HG03558 (cell line): Measurements from ENCODE around the gene TMEM135.
"Not testable (repeated sequence)": the region's sequence is repeated elsewhere in the genome, so short reads cannot be mapped to it uniquely, and the experiment has no call there.

ENCODE experiments used
- ATAC-seq: cut with Tn5 transposase; IDR thresholded peaks from one replicate; pipeline ENCODE4 v1.9.1; 2021; ENCODE audit warnings: moderate number of reproducible peaks; ENCODE audit not compliant: unreplicated experiment; ENCODE audit errors: extremely low read depth

Gene TMEM135

DNA sequence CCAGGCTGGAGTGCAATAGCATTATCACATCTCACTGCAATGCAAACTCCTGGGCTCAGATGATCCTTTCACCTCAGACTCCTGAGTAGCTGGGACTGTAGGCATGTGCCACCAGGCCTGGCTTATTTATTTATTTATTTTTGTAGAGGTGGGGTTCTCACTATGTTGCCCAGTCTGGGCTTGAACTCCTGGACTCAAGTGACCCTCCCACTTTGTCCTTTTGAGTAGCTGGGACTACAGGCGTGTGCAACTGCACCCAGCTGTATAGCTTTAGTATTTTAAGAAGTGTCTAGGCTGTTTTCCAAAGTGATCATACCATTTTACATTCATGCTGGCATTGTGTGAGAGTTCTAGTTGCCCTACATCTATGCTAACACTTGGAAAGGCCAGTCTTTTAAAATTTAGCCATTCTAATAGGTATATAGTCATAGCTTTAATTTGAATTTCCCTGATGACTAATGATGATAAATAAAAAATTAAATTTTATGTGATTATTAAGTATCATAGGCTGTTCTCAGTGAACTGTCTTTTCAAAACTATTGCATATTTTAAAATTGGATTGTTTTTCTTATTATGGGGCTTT is 96.9 kb downstream of the TMEM135 start:
- no peak for ATAC-seq

DNA sequence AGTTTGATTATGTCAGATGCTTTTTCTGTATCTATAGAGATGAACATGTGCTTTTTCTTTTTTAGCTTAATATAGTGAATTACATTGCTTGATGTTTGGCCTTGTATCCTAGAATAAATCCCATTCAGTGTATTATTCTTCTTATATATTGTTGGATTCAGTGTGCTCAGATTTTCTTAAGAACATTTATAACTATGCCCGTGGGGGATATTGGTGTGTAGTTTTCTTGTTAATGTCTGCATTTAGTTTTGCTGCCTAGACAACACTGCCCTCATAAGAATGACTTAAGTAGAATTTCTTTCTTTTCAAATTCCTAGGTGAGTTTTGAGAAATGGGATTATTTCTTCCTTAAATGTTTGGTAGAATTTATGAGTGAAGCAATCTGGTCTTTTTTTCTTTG is 98.5 kb downstream of the TMEM135 start:
- no peak for ATAC-seq

DNA sequence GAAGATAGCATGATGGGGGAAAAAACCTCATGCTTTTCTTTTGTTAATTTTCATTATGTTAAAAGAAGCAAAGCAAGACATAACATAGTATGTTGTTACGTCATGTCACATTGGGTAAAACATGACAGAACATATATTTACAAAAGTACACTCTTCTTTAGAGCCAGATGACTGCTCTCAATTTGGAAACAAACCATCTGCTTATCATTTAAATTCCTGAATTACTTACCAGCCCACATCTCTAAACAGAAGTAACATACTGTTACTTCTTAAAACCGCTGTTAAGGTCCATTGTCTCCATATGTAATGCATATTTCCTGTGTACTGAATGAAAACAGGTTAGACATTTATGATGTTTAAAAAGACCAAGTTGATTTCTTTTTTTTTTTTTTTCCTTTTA is 100.0 kb downstream of the TMEM135 start:
- ATAC-seq, result no peak

DNA sequence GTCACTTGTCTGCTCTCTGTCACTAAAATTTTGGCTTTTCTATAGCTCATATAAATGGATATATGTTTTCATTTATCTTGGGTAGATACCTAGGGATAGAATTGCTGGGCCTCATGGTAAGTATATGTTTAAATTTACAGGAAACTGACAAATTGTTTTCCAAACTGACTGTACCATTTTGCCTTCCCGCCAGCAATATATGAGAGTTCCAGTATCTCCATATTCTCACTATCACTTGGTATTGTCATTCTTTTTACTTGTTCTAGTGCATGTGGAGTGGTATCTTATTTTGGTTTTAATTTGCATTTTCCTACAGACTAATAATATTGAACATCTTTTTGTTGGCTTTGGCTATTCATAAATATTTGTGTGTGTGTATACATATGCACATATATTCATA is 101.7 kb downstream of the TMEM135 start:
- no peak for ATAC-seq

DNA sequence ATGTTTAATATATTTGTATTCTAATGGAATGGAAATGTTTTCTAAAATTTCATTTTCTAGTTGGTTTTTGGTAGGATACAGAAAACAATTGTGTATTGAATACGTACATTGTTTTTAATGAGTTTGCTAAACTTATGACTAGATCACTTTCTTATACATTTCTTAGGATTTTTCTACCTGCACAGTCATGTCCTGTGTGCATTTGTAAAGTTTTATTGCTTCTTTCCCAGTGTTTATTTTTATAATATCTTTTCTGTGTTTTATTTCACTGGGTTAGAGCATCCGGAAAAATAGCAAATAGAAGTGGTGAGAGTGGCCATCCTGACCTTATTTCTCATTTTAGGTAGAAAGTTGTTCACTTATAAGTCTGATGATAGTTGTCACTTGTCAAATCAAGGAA is 103.6 kb downstream of the TMEM135 start:
- no peak for ATAC-seq

DNA sequence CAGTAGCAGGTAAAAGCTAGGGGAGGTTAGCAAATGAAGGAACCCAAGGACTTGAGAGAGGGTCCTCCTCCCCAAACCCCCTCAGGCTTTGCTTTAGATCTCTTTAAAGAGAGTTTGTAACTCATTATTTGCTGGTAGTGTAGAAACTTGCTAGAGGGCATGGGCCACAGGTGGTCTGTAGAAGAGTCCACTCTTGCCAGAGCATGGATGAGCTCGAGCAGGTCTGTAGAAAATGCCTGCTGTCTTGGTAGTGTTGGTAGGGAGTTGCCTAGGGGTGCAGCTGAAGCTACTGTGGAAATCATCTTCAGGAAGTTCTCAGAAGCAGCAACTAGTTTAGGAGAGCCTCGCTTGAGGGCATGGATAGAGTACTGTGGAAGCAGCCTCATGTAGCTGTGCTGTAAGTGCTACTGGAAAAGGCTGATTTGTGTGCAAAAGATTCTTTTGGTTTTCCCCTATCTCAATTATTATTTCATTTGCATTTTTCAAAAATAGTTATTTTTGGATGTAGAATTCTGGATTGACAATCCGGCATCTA is 104.3 kb downstream of the TMEM135 start:
- no peak for ATAC-seq

DNA sequence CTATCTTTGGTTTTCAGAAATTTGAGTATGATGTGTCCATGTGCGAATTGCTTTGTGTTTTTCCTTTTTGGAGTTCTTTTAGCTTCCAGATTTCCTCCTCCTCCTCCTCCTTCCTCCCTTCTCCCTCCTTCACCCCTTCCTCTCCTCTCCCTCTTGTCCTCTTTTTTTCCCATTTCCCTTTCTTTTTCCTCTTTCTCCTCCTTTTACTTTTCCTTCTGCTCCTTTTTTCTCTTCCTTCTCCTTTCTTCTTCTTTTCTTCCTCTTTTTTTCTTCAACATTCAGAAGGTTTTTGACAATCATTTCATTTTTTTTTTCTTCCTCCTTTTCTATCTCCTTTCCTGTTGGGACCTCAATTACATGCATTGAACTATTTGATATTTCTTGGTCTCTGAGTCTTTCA is 104.9 kb downstream of the TMEM135 start:
- ATAC-seq, result no peak

DNA sequence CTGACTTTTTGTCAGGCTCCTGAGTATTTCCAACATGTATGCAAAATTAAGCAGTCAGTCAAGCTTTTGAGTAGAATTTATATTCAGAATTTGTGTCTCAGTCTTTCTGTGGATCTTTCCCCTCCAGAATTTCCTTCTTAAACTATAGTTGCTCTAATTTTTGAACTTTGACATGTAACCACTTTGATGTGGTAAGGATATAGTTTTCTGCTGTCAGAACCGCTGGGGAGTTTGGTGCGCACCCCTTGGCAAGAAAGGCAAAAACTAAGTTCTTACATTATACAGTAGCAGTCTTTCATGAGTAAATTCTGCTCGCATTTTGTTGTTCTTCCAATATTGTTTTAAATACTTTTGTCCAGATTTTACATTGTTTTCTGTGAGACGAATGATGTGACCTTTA is 105.9 kb downstream of the TMEM135 start:
- ATAC-seq, result no peak

DNA sequence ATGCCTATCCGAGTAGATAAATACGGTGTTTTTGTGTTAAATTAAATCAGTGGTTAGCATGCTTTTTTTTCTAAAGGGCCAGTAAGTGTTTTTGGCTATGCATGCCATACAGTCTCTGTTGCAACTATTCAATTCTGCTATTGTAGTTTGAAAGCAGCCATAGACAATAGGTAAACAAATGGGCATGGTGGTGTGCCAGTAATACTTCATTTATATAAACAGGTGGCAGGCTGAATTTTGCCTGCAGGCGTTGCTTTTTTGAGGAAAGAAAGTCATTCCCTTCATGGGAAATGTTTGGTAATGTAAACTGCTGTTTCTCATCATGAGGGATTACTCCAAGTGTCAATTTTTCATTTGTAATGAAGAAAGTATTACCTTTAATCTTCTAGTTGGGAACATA is 106.5 kb downstream of the TMEM135 start:
- ATAC-seq, result no peak

DNA sequence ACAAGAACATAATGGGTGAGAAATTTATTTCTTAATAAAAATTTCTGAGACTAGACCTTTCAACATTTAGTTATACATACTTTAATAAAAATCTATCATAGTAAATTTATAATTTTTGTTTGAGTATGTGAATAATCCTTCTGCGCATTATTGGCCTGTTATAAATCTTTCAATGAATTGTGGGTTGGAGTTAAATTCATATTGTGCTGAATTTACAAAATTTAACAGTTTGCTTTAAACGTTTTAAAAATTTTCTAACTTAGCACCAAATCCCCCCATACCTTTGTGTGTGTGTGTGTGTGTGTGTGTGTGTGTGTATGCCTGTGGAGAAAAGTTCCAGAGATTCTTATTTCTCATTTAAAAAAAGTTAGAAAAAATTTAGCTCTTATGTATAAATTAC is 111.0 kb downstream of the TMEM135 start:
- no peak for ATAC-seq

DNA sequence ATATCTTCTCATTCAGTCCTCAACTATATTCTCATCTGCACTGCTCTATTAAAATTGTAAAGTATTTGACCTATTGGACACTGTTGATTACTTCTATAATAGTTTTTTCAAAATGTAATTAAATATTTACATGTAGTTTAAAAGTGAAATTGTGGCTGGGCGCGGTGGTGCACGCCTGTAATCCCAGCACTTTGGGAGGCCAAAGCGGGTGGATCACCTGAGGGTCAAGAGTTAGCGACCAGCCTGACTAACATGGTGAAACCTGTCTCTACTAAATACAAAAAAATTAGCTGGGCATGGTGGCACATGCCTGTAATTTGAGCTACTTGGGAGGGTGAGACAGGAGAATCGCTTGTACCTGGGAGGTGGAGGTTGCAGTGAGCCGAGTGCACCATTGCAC is 112.0 kb downstream of the TMEM135 start:
- not testable (repeated sequence) for ATAC-seq

DNA sequence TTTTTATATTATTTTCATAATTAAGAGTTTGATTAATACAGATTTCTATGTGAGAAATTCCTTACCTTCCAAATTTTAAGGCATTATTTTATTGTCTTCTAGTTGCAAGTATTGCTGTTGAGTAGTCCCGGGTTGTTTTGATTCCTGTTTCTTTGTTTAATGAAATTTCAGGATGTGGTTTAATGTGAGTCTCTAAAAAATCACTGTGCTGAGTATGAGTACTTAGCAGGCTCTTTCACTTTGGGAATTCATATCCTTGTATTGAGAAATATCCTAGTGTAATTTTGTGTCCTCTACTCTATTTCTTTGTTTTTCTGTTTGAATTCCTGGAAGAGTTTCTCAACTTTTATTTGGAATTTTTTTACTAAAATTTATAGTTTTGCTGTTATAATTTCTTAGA is 113.2 kb downstream of the TMEM135 start:
- ATAC-seq, result no peak

DNA sequence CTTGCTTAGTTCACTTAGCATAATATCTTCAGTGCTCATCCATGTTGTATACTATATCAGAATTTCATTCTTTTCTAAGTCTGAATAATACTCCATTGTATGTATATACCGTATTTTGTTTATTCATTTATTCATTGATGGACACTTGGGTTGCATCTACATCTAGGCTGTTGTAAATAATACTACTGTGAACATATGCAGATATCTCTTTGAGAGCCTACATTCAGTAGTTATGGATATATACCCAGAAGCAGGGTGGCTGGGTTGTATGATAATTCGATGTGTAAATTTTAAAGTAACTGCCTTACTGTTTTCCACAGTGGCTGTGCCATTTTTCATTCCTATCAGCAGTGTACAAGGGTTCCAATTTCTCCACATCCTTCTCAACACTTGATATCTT is 116.5 kb downstream of the TMEM135 start:
- no peak for ATAC-seq

DNA sequence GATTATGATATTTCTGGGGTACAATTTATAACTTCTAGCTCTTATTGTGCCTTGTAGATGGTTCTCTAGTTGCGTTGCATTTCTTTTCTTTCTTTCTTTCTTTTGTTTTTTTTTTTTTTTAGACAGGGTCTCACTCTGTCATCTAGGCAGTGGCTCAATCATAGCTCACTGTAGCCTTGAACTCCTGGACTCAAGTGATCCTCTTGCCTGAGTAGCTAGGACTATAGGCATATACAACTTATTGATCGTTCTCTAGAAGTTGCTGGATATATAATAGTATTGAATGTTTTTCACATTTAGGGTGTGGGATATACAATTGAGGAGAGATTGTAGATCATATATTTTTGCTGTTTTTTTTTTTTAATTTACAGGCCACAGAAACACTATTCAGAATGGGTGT is 119.2 kb downstream of the TMEM135 start:
- no peak for ATAC-seq

DNA sequence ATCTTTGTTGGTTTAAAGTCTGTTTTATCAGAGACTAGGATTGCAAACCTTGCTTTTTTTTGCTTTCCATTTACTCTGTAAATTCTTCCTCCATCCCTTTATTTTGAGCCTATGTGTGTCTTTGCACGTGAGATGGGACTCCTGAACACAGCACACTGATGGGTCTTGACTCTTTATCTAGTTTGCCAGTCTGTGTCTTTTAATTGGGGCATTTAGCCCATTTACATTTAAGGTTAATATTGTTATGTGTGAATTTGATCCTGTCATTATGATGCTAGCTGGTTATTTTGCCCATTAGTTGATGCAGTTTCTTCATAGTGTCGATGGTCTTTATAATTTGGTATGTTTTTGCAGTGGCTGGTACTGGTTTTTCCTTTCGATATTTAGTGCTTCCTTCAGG is 131.3 kb downstream of the TMEM135 start:
- ATAC-seq, result not testable (repeated sequence)

DNA sequence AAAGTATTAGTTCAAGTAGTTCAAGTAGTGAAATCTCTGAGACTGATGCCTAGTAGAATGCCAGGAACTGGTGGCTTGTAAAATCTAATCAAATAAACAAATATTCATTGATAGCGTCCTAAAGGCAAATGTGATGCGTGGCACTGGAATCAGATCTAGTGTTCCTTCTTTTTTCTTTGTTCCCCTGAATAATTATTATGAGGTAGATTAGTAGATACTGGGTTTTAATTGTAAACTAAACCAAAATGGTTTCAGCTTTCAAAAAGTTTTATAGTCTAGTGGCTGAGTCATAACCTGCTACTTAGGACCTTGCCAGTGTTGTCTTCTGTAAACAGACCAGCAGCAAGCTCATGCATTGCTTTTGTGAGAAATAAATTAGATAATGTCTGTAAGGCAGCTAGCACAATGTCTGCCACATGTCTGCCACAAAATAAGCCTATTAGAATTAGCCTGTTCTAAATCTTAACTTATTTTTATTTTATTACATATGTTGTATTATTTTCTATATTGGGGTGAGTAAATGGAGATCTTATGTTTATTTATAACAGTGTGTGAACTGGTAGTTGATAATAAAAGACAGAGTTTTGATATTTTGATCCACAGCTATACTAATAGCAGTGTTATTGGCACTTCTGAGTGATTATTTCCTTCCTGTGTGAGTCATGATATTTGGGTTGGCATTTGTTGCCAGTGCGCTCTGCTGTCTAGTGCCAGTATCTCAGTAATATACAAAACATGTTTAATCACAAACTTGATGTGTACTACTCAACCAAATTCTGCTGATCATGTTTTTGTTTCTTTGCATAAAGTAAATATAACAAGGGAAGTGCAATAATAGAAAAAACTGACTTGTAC is 135.7 kb downstream of the TMEM135 start:
- no peak for ATAC-seq

DNA sequence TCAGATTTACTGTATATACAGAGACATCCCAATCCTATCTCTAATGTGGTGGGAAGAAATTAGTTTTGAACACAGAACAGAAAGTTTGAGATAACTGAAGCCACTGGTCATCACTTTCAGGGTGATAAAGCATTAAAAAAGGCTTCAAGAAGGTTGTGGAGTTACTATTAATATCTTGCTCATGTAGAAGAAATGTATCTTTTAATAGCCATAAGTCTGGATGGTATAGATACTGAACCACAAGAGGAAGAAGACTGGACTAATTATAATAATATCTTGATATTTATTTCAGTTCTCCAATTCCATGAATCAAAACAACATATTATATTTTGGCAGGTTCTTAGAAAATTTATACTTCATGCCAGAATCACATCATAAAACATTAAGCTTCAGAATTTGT is 137.1 kb downstream of the TMEM135 start:
- ATAC-seq, result no peak

DNA sequence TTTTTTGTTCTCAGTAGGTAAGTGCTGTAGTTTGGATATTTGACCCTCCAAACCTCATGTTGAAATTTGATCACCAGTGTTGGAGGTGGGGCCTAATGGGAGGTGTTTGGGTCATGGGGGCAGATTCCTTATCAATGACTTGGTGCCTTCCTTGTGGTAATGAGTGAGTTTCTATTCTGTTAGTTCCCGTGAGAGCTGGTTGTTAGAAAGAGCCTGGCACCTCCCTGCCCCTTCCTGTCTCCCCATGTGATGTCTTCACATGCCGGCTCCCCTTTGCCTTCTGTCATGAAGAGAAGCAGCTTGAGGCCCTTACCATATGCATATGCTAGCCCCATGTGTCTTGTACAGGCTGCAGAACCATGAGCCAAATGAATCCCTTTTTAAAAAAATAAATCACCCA is 138.3 kb downstream of the TMEM135 start:
- ATAC-seq, result no peak

DNA sequence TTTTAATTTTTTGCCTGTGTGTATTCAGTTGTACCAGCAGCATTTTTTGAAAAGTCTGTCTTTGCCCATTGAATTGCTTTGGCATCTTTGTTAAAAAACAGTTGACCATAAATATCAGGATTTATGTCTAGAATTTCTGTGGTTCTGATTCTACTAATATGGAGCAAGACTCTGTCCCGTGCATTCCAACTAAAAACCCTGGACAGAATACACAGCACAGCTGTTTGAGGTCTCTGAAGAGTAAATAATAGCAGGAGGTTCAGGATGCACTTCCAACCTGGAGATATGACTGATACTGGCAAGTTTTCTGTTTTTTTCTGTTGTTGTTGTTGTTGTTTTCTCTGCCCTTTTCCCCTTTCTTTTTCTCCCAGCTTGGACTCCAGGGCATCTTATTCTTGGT is 141.9 kb downstream of the TMEM135 start:
- no peak for ATAC-seq

DNA sequence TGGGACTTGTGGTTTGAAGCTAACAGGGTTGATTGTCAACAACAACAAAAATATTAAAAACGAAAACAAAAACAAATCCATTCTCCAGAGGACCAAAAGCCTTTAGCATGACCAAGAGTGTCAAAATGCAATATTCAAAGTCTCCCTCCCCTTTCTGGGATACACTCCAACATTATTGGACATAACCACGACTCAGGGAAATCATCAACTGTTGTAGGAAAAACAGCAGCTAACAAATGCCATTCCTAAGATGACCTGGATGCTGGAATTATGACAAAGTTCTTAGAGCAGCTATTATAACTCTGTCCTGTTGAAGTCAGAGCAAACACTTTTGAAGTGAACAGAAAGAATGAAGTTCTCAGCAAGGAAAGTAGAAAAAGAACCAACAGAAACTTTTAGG is 143.0 kb downstream of the TMEM135 start:
- ATAC-seq, result no peak

DNA sequence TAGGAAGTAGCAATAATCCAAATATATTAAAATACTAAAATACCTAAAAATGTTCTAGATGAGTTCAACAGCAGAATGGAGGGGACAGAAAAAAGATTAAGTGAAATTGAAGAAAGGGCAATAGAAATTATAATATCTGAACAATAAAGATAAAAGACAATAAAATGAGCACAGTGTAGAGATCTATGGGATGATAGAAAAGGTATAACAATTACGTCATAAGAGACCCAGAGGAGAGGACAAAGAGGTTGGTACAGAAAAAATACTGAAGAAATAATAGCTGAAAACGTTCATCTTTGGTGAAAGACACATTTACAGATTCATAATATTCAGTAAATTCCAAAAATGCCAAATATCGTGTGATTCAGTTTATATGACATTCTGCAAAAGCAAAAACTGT is 143.4 kb downstream of the TMEM135 start:
- ATAC-seq, result no peak

DNA sequence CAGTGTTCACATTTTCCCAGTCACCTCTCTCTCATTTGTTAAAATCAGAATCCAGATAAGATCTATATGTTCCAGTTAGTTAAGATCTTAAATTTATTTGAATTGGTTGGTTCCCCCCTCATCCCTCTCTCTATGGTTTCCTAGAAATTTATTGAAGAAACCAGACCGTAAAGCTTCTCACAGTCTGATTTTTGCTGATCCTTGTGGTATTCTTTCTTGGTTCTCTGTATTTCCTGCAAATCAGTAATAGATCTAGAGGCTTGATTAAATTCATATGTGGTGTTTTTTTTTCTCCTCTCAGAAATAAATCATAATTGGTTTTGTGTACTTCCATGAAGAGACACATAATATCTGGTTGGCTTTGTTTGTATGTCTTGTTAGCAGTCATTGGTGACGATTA is 147.5 kb downstream of the TMEM135 start:
- ATAC-seq, result no peak
